ENCODE data around the gene PSMC4. TPM values are rescaled to one million over a fixed set of nuclear protein-coding genes. Genes with fewer than 3 reads are reported as not detected.

The PSMC4 gene
- total RNA-seq, 1 experiment from 2014 or later, result 111 TPM

DNA sequence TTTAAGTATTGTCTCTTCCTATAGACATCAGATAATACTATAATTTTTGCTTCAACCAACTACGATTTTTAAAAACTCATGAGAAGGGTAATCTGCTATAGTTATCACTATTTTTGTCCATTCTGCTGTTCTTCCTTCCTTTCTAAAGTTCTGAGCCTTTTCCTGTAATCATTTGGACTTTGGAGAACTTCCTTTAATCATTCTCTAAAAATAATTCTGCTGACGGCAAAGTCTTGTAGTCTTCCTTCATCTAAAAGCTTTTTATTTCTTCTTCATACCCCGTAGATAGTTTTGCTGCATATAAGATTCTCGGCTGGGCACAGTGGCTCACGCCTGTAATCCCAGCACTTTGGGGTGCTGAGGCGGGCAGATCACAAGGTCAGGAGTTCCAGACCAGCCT lies 31.4 kb upstream of the PSMC4 start:
- no peak overlapping the region for H3K4me3 Mint-ChIP-seq

More for the DNA sequence above, 31.4 kb upstream of the PSMC4 start:
- Histone ChIP-seq H2BK12ac (ENCODE audit: insufficient read length, low read depth, low read length) (no peak overlapping the region), H3T11ph (ENCODE audit: low read length) (no peak overlapping the region), H2BK120ac (ENCODE audit: low read depth, low read length, poor library complexity, severe bottlenecking) (no peak overlapping the region), H3K4me1 (ENCODE audit: insufficient read depth, low read length) (no peaks in the 10 kb centered on the region), H3K18ac (ENCODE audit: insufficient read length, low read depth, low read length) (no peak overlapping the region), H2AFZ (ENCODE audit: low read length) (no peak overlapping the region), H3K27ac (ENCODE audit: insufficient read length, low read depth, low read length) (no peak overlapping the region), H3K14ac (ENCODE audit: insufficient read depth, low read length) (no peak overlapping the region), H4K8ac (replicated peaks; ENCODE audit: insufficient read length, low read depth, low read length) (no peak overlapping the region), H3K79me2 (ENCODE audit: insufficient read depth, low read length) (no peaks in the 10 kb centered on the region), H3K79me1 (ENCODE audit: insufficient read depth, low read depth, low read length, poor library complexity, severe bottlenecking) (no peaks in the 10 kb centered on the region), H3K4me2 (ENCODE audit: insufficient read depth, insufficient read length, low read length) (no peak overlapping the region), H3K9me3 (ENCODE audit: control insufficient read depth, low read depth, low read length) (no peaks in the 10 kb centered on the region), H2AK5ac (ENCODE audit: insufficient read length, low read length) (no peak overlapping the region), H3K9ac (ENCODE audit: extremely low read depth, insufficient read length, low read length) (no peak overlapping the region), H4K91ac (ENCODE audit: insufficient read length, low read depth, low read length) (no peak overlapping the region), H3K4ac (ENCODE audit: low read depth, low read length) (no peak overlapping the region), H4K5ac (ENCODE audit: insufficient read length, low read depth, low read length) (no peak overlapping the region), H2BK5ac (ENCODE audit: insufficient read length, low read length) (no peak overlapping the region), H2BK15ac (ENCODE audit: low read depth, low read length) (no peak overlapping the region), H3K56ac (ENCODE audit: insufficient read length, low read depth, low read length) (no peak overlapping the region), H4K20me1 (ENCODE audit: control insufficient read depth, insufficient read depth, insufficient read length) (no peaks in the 10 kb centered on the region), H3K23ac (ENCODE audit: insufficient read length, low read depth, low read length) (no peak overlapping the region), H3K27me3 (ENCODE audit: insufficient read depth, low read length) (no peaks in the 10 kb centered on the region), H2BK20ac (ENCODE audit: low read depth, low read length, poor library complexity, severe bottlenecking) (no peak overlapping the region), H3K23me2 (ENCODE audit: insufficient read length, low read depth, low read length, poor library complexity, severe bottlenecking) (no peaks in the 10 kb centered on the region)
- no peak overlapping the region for H3K27ac Mint-ChIP-seq
- TF ChIP-seq, protein P1, sequence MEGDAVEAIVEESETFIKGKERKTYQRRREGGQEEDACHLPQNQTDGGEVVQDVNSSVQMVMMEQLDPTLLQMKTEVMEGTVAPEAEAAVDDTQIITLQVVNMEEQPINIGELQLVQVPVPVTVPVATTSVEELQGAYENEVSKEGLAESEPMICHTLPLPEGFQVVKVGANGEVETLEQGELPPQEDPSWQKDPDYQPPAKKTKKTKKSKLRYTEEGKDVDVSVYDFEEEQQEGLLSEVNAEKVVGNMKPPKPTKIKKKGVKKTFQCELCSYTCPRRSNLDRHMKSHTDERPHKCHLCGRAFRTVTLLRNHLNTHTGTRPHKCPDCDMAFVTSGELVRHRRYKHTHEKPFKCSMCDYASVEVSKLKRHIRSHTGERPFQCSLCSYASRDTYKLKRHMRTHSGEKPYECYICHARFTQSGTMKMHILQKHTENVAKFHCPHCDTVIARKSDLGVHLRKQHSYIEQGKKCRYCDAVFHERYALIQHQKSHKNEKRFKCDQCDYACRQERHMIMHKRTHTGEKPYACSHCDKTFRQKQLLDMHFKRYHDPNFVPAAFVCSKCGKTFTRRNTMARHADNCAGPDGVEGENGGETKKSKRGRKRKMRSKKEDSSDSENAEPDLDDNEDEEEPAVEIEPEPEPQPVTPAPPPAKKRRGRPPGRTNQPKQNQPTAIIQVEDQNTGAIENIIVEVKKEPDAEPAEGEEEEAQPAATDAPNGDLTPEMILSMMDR (conservative IDR thresholded peaks at IDR 0.05), result no peak
- no CpG with 5 or more reads among the region's 6 CpGs for WGBS (ENCODE audit: extremely low coverage, insufficient read length, low lambda C conversion rate)
- no peak for DNase-seq
- peaks cover 8 to 10% of the 10 kb centered on the region in 2 experiments; a peak in 3 of 4 replicates for H3K4me1 Mint-ChIP-seq
- H3K27me3 Mint-ChIP-seq (ENCODE audit: low read depth), result no peaks in the 10 kb centered on the region
- H3K36me3 Mint-ChIP-seq (ENCODE audit: insufficient read depth in 1 of 3, low read depth in 3 of 3), result no peaks in the 10 kb centered on the region
- H3K9me3 Mint-ChIP-seq, result peaks cover 0 to 2% of the 10 kb centered on the region in 2 experiments; a peak in 1 of 5 replicates
